GM23248 (cell line): ENCODE measurements around the gene MT1E.

Experiments used
- EZH2 ChIP-seq: fragments of 200-600 bp; sonication (generic); IDR thresholded peaks from 2 replicates; pipeline ENCODE4 v1.6.1; 2018; ENCODE audit warnings: antibody characterized with exemption, mild to moderate bottlenecking; ENCODE audit not compliant: insufficient read depth, poor library complexity, severe bottlenecking
- EZH2phosphoT487 ChIP-seq: fragments of 200-600 bp; sonication (generic); IDR thresholded peaks from 2 replicates; pipeline ENCODE4 v1.6.1; 2018; ENCODE audit warnings: antibody characterized with exemption, moderate library complexity, mild to moderate bottlenecking, low read depth; ENCODE audit not compliant: insufficient read depth

- TF ChIP-seq EZH2phosphoT487 (no peak), EZH2 (no peak)
Measured at GRCh38 chr16:56649271-56649670, 23.7 kb downstream of the MT1E start.
